MCF 10A (cell line): ENCODE data around the gene ERCC1. TPM values are rescaled to one million over a fixed set of nuclear protein-coding genes. Genes with fewer than 3 reads are reported as not detected.

ENCODE experiments used
- BruUV-seq: library from RNA; stranded (reverse); fragments of 400-500 nt; replicated peaks from 2 replicates; lab custom pipeline; 2021; lab: Mats Ljungman, UMichigan
- CTCF ChIA-PET: fragments of 300-600 bp; sonication (Branson Sonifier 250); formaldehyde crosslinking; extraction: SDS; loops from one replicate; lab custom pipeline; 2021; ENCODE audit warnings: antibody characterized with exemption, inconsistent platforms; lab: Yijun Ruan, JAX
- POLR2A ChIA-PET: fragments of 300-600, 350-650 bp; sonication (Branson Sonifier 250); formaldehyde crosslinking; extraction: SDS; loops from one replicate; lab custom pipeline; 2020; ENCODE audit warnings: antibody characterized with exemption, inconsistent platforms; lab: Yijun Ruan, JAX
- DNase-seq: peaks from one replicate; pipeline ENCODE4 v3.0.0-alpha.2; 2018; ENCODE audit not compliant: unreplicated experiment
- H3K27ac Mint-ChIP-seq: one replicate; pipeline ENCODE4 v1.8.0; 2022; ENCODE audit warnings: mild to moderate bottlenecking, low read depth, mixed read lengths; ENCODE audit not compliant: unreplicated experiment
- H3K27me3 Mint-ChIP-seq: one replicate; pipeline ENCODE4 v1.8.0; 2022; ENCODE audit warnings: mixed read lengths; ENCODE audit not compliant: insufficient read depth, unreplicated experiment
- H3K36me3 Mint-ChIP-seq: one replicate; pipeline ENCODE4 v1.8.0; 2022; ENCODE audit warnings: mild to moderate bottlenecking, moderate library complexity, mixed read lengths; ENCODE audit not compliant: insufficient read depth, unreplicated experiment
- H3K4me1 Mint-ChIP-seq: one replicate; pipeline ENCODE4 v1.8.0; 2022; ENCODE audit warnings: mixed read lengths; ENCODE audit not compliant: insufficient read depth, unreplicated experiment
- H3K4me3 Mint-ChIP-seq: one replicate; pipeline ENCODE4 v1.8.0; 2022; ENCODE audit warnings: mild to moderate bottlenecking, moderate library complexity, mixed read lengths; ENCODE audit not compliant: unreplicated experiment
- H3K9me3 Mint-ChIP-seq: one replicate; pipeline ENCODE4 v1.8.0; 2022; ENCODE audit warnings: mixed read lengths; ENCODE audit not compliant: unreplicated experiment
- intact Hi-C: fragments of 100-400 bp; cut with micrococcal nuclease; formaldehyde crosslinking; loops from 2 replicates; pipeline ENCODE4 v1.14.1; 2022
- total RNA-seq: library from RNA; stranded (reverse); gene quantifications from 2 replicates; pipeline ENCODE4 v1.2.3, GENCODE V29; 2022
- TF ChIP-seq, protein P1 (sequence below): fragments of 200-600 bp; IDR thresholded peaks from one replicate; pipeline ENCODE4 v1.8.0; 2022; ENCODE audit warnings: antibody characterized with exemption, mild to moderate bottlenecking; ENCODE audit not compliant: unreplicated experiment

The ERCC1 gene
- total RNA-seq, 1 experiment from 2014 or later, result 227 TPM

DNA sequence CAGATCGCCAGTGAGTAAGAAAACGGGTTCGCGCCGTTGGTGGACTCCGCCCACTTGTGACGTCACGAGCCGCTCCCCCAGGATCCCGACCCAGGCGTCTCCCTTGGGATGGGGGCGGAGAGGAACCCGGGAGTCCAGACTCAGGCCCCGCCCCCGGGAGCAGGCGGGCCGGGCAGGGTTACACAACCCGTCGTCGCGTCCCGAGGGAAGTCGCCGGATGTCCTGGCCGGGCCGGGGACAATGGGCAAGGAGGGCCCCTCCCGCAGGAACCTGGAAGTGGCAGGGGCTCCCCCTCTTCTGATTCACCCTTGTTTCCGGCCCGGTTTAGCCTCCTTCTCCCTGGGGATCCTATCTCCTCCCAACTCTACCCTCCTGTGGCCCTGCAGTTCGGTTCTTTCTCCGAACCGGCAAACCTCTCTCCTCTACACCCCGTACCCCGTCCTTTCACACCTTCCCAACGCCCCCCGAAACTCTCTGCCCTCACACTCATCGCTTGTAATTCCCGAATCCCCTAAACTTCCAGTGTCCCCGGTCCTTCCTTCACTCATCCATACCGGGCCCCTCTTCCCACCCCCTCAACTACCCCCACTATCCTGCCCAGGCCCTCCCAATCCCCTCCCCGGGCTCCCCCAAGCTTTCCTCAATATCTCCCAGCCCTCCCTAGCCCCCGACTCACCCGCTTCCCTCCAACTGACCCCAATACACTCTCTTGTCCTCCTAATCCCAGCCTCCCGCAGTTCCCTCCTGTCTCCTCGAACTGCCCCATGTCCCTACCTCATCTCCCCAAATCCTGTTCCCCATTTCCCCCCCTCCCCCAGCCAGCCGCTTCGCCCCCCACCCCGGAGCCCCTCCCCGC lies 20.0 kb upstream of the ERCC1 start:
- CTCF ChIA-PET, result interaction anchor here (21.1 kb wide), 1 partner anchor 37 kb away, joined by 386 read pairs; no protein-coding TSS in a partner anchor
- Mint-ChIP-seq H3K9me3 (no peaks in the 10 kb centered on the region), H3K27me3 (no peaks in the 10 kb centered on the region), H3K4me3 (peak overlapping the region; percentile 77), H3K36me3 (peaks cover 11% of the 10 kb centered on the region), H3K4me1 (peaks cover 38% of the 10 kb centered on the region), H3K27ac (peak overlapping the region; percentile 91)
- TSS peak; percentile 54 for BruUV-seq
- DNase-seq, result peak; percentile 98
- intact Hi-C loops, result loop anchor here (1.0 kb wide), 2 partner anchors 24 to 35 kb away; partner anchors contain the start of gene FOSB
- TF ChIP-seq, protein P1, sequence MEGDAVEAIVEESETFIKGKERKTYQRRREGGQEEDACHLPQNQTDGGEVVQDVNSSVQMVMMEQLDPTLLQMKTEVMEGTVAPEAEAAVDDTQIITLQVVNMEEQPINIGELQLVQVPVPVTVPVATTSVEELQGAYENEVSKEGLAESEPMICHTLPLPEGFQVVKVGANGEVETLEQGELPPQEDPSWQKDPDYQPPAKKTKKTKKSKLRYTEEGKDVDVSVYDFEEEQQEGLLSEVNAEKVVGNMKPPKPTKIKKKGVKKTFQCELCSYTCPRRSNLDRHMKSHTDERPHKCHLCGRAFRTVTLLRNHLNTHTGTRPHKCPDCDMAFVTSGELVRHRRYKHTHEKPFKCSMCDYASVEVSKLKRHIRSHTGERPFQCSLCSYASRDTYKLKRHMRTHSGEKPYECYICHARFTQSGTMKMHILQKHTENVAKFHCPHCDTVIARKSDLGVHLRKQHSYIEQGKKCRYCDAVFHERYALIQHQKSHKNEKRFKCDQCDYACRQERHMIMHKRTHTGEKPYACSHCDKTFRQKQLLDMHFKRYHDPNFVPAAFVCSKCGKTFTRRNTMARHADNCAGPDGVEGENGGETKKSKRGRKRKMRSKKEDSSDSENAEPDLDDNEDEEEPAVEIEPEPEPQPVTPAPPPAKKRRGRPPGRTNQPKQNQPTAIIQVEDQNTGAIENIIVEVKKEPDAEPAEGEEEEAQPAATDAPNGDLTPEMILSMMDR, result no peak
- POLR2A ChIA-PET, result interaction anchor here (7.8 kb wide), 1 partner anchor 24 kb away, joined by 148 read pairs; the partner anchor contains the start of gene FOSB

DNA sequence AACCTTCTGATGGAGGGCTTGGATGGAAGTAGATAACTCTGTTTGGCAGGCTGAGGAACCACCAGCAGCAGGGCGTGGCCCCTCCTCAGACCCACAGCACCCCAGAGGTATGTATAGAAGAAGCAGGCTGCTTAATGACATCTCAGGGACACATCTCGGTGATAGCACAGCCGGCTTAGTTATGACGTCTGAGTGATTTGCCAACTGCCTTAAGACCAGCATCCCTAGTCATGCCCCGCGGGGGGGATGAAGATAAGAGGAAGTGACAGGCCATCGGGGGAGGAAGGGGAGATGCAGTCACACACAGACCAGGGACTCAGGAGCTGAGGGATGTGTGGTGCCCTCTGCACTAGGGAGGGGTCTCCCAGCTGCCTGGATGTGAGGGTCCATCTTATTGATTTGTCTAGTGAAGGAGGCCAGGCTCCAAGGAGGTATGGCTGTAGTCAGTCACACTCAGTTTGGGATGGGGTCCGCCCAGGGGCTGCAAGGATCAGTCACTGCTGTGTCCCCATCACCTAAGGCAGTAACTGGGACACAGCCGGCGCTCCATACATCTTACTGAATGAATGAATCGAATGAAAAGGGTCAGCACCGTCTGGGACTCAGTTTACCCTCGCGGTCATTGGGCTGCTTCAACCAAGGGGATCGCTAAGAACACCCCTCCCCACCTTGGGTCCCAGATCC lies 19.2 kb upstream of the ERCC1 start:
- CTCF ChIA-PET, result interaction anchor here (21.1 kb wide), 1 partner anchor 38 kb away, joined by 386 read pairs; no protein-coding TSS in a partner anchor
- intact Hi-C loops, result loop anchor here (1.0 kb wide), 2 partner anchors 24 to 35 kb away; partner anchors contain the start of gene FOSB
- POLR2A ChIA-PET, result interaction anchor here (7.8 kb wide), 1 partner anchor 25 kb away, joined by 148 read pairs; the partner anchor contains the start of gene FOSB
- H3K36me3 Mint-ChIP-seq, result peaks cover 5% of the 10 kb centered on the region
- no TSS peak for BruUV-seq
- DNase-seq, result peak; percentile 30
- TF ChIP-seq, protein P1, result no peak
- no peaks in the 10 kb centered on the region for H3K27me3 Mint-ChIP-seq
- peak overlapping the region; percentile 77 for H3K4me3 Mint-ChIP-seq
- H3K4me1 Mint-ChIP-seq, result peaks cover 31% of the 10 kb centered on the region
- no peaks in the 10 kb centered on the region for H3K9me3 Mint-ChIP-seq
- peak overlapping the region; percentile 91 for H3K27ac Mint-ChIP-seq

DNA sequence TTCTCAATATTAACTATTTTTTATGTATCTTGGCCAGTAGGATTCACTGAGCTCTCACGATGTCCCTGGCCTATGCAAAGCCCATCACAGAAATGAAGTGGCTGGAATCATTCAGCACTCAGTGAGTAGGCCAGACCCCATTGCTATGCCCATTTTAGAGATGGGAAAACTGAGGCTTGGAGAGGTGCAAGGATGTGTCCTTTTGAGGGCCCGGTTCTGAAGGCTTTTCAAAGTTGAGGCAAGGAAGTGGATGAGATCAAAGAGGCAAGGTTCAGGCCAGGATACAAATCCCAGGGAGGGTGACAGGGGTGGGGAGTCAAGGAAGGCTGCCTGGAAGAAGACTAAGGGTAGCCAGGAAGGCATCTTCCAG lies 18.7 kb upstream of the ERCC1 start:
- peaks cover 27% of the 10 kb centered on the region for H3K4me1 Mint-ChIP-seq
- CTCF ChIA-PET, result interaction anchor here (0.6 to 21.1 kb wide), 2 partner anchors 38 to 170 kb away, joined by 3 to 386 read pairs; no protein-coding TSS in a partner anchor

More for the DNA sequence above, 18.7 kb upstream of the ERCC1 start:
- no peaks in the 10 kb centered on the region for H3K9me3 Mint-ChIP-seq
- peak overlapping the region; percentile 77 for H3K4me3 Mint-ChIP-seq
- POLR2A ChIA-PET, result interaction anchor here (5.4 kb wide), 2 partner anchors 25 to 37 kb away, joined by 74 to 110 read pairs; partner anchors contain the start of gene FOSB
- TF ChIP-seq, protein P1, result no peak
- DNase-seq, result no peak
- H3K27ac Mint-ChIP-seq, result no peak overlapping the region
- no peaks in the 10 kb centered on the region for H3K27me3 Mint-ChIP-seq
- intact Hi-C loops, result no loop called here
- peaks cover 5% of the 10 kb centered on the region for H3K36me3 Mint-ChIP-seq
- BruUV-seq, result no TSS peak
